Measurements from ENCODE around the gene DNAJB6. TPM values are rescaled to one million over a fixed set of nuclear protein-coding genes. Genes with fewer than 3 reads are reported as not detected.

DNAJB6 gene
- total and polyA plus RNA-seq, 2 of the 4 experiments (the other 2 are of a cell fraction), result 93.4 to 165 TPM

DNA sequence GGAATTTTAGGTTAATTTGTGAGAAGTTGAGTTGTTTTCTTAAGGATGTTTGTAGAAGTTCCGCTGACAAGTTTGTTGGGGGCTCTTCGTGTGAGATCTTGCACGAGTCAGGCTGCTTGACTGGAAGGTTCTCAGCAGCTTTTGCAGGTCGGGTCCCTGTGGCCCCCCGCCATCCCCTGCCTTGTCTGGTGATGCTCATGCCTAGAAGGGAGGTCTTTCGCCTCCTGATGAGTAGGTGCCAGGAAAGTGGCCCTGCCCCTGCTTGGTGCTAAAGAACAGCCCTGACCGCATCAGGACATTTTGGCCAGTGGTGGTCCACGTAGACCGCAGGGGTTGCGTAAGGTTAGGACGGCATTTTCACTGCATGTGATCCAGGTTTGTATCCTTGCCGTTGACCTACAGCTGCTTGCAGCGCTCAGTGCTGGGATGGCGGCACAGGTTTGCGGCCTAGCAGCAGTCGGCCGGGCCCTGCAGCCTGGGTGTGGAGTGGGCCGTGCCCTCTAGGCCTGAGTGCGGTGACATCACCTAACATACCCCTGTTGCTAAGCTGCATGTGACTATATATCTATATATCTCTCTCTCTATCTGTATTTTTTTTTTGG is 62.4 kb downstream of the DNAJB6 start:
- Histone ChIP-seq H3K14ac (replicated peaks; ENCODE audit: low read depth, low read length) (peak overlapping the region; percentile 60), H3K9ac (ENCODE audit: low read depth, low read length) (no peak overlapping the region; the same call in 1 of the 2 replicates), H4K8ac (ENCODE audit: low read depth in 2 of 2, low read length in 2 of 2) (peak overlapping the region; percentile 66 to 74; a peak in 3 of 4 replicates), H2BK20ac (ENCODE audit: low read depth, low read length) (peak overlapping the region; percentile 71), H3K4me1 (ENCODE audit: control insufficient read depth, insufficient read depth, low read length) (peaks cover 23% of the 10 kb centered on the region), H4K91ac (ENCODE audit: insufficient read depth, low read depth, low read length) (peak overlapping the region; percentile 82), H3K18ac (ENCODE audit: low read depth, low read length) (peak overlapping the region; percentile 80; the same call in 1 of the 2 replicates), H3K36me3 (ENCODE audit: control insufficient read depth, insufficient read depth, low read length) (peaks cover 31% of the 10 kb centered on the region; the same call in 1 of the 2 replicates), H3K56ac (ENCODE audit: extremely low read depth, insufficient read depth, low read length) (no peak overlapping the region; the same call in 1 of the 2 replicates), H4K20me1 (ENCODE audit: insufficient read depth, low read length) (peaks cover 51% of the 10 kb centered on the region), H3K9me1 (ENCODE audit: insufficient read depth, low read length) (peaks cover 32% of the 10 kb centered on the region), H3K27ac (ENCODE audit: insufficient read depth, low read length) (peak overlapping the region; percentile 68), H2AFZ (replicated peaks; ENCODE audit: low read length, poor library complexity) (peak overlapping the region; percentile 23), H2BK5ac (ENCODE audit: low read depth, low read length, poor library complexity, severe bottlenecking) (peak overlapping the region; percentile 41), H3K4ac (ENCODE audit: low read depth, low read length) (peak overlapping the region; percentile 87), H3K4me2 (ENCODE audit: low read depth, low read length) (no peak overlapping the region), H3K79me1 (ENCODE audit: low read depth in 1 of 2, low read length in 2 of 2) (peaks cover 20 to 87% of the 10 kb centered on the region in 2 experiments), H2AK9ac (replicated peaks; ENCODE audit: low read depth, low read length, poor library complexity) (peak overlapping the region; percentile 95), H3K27me3 (ENCODE audit: control insufficient read depth, insufficient read depth, low read length) (no peaks in the 10 kb centered on the region), H3K23ac (ENCODE audit: low read depth, low read length) (peak overlapping the region; percentile 74), H2AK5ac (ENCODE audit: low read depth, low read length) (peak overlapping the region; percentile 94), H2BK120ac (ENCODE audit: low read depth, low read length) (peak overlapping the region; percentile 83), H3K9me3 (ENCODE audit: control insufficient read depth, insufficient read depth, low read length) (no peaks in the 10 kb centered on the region), H2BK15ac (ENCODE audit: low read depth, low read length) (peak overlapping the region; percentile 74; the same call in 2 of the 3 replicates), H4K5ac (ENCODE audit: low read depth, low read length) (peak overlapping the region; percentile 17; the same call in 1 of the 2 replicates), H3K4me3 (ENCODE audit: insufficient read depth, low read depth, low read length) (no peak overlapping the region)
- TF ChIP-seq MXI1 (IDR thresholded peaks at IDR 0.05; ENCODE audit: borderline replicate concordance, low read depth, low read length), result no peak
- peak; percentile 51 for TF ChIP-seq CEBPB (IDR thresholded peaks at IDR 0.05; ENCODE audit: low read depth, low read length)
- DNase-seq (no peak), ATAC-seq (ENCODE audit: low read depth) (no peak)
- in situ Hi-C loops (cut with MboI; ENCODE audit: low sequenced_read_pairs) (loop anchor here (25.0 kb wide), 1 partner anchor 437 kb away; no protein-coding TSS in a partner anchor), dilution Hi-C loops (cut with HindIII; ENCODE audit: low sequenced_read_pairs, unreplicated experiment) (no loop called here), intact Hi-C loops (cut with micrococcal nuclease) (no loop called here)
- ChIA-PET POLR2A (ENCODE audit: unreplicated experiment) (no interaction called here), CTCF (interaction anchor here (0.8 kb wide), 1 partner anchor 13 kb away, joined by 3 read pairs; no protein-coding TSS in a partner anchor)
- no TSS peak for BruUV-seq (replicated peaks)
- 88 to 100% methylated on average over 1 to 10 of the region's 19 CpGs for WGBS, 2 experiments (ENCODE audit: extremely low coverage in 2 of 2, insufficient read length in 1 of 2)

Data from IMR-90 (cell line).